HCT116 (cell line): ENCODE results near the gene SH3GLB2.

ENCODE experiments used
- EZH2 ChIP-seq: fragments of 200-600 bp; sonication (generic); IDR thresholded peaks from 2 replicates; pipeline ENCODE4 v1.6.1; 2017; ENCODE audit warnings: antibody characterized with exemption, mixed run types
- SP1 ChIP-seq: IDR thresholded peaks from 2 replicates; pipeline ENCODE4 v1.6.1; 2012; ENCODE audit warnings: low read depth
- YY1 ChIP-seq: IDR thresholded peaks from 2 replicates; pipeline ENCODE4 v1.6.1; 2011; ENCODE audit warnings: low read length, low read depth, moderate library complexity, mild to moderate bottlenecking; ENCODE audit not compliant: insufficient replicate concordance; ENCODE audit errors: extremely low read depth

DNA sequence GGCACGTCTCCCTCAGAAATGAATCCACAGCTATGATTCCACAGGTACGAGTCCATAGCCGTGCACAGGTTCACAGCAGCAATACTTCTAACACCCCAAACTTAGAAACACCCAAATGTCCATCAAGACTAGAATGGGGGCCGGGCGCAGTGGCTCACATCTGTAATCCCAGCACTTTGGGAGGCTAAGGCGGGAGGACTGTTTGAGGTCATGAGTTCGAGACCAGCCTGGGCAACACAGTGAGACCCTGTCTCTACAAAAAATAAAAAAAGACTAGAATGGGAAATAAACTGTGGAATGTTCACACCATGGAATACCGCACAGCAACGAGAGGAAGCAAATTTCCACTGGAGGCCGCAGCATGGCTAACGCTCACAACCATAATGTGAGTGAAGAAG is 48.5 kb upstream of the SH3GLB2 start:
- TF ChIP-seq SP1 (no peak), EZH2 (no peak), YY1 (no peak)
